Choroid plexus epithelial cell (primary cell): ENCODE results near the gene DNAI2.

Source experiments
- DNase-seq: peaks from one replicate; pipeline ENCODE4 v3.0.0-alpha.2; 2010; ENCODE audit warnings: low read depth
- H3K4me3 ChIP-seq: 2 replicates; pipeline ENCODE4 v1.5.1; 2011; ENCODE audit warnings: low read depth, mild to moderate bottlenecking, control low read depth, low read length, moderate library complexity
- CTCF ChIP-seq: conservative IDR thresholded peaks from 2 replicates; pipeline ENCODE4 v1.5.1; 2011; ENCODE audit warnings: low read depth, mild to moderate bottlenecking, control low read depth, inconsistent platforms, low read length, moderate library complexity

Gene DNAI2

GRCh38 chr17:74267987-74268499 lies 6.0 kb upstream of the DNAI2 start:
- H3K4me3 ChIP-seq = no peak overlapping the region
- TF ChIP-seq CTCF = no peak
- DNase-seq = no peak

GRCh38 chr17:74268558-74268957 lies 5.5 kb upstream of the DNAI2 start:
- no peak for TF ChIP-seq CTCF
- DNase-seq = no peak
- H3K4me3 ChIP-seq = no peak overlapping the region

- H3K4me3 ChIP-seq = no peak overlapping the region
- DNase-seq = no peak
- TF ChIP-seq CTCF = no peak
These were observed 3.7 kb upstream of the DNAI2 start for GRCh38 chr17:74270333-74270732.

- no peak overlapping the region for H3K4me3 ChIP-seq
- no peak for DNase-seq
- no peak for TF ChIP-seq CTCF
These were observed 2.8 kb upstream of the DNAI2 start for GRCh38 chr17:74271281-74271680.

GRCh38 chr17:74271901-74272561 lies 2.0 kb upstream of the DNAI2 start:
- no peak overlapping the region for H3K4me3 ChIP-seq
- TF ChIP-seq CTCF = no peak
- no peak for DNase-seq

GRCh38 chr17:74272731-74273201 lies 1.3 kb upstream of the DNAI2 start:
- no peak for DNase-seq
- TF ChIP-seq CTCF = no peak
- no peak overlapping the region for H3K4me3 ChIP-seq

GRCh38 chr17:74274709-74275340 lies 791 bp downstream of the DNAI2 start:
- no peak for TF ChIP-seq CTCF
- H3K4me3 ChIP-seq = no peak overlapping the region
- no peak for DNase-seq
